ENCODE measurements around the gene HCAR3. TPM values are rescaled to one million over a fixed set of nuclear protein-coding genes. Genes with fewer than 3 reads are reported as not detected.
"Not testable (repeated sequence)": the region's sequence is repeated elsewhere in the genome, so short reads cannot be mapped to it uniquely, and the experiment has no call there.

Gene HCAR3
- not detected for total RNA-seq

DNA sequence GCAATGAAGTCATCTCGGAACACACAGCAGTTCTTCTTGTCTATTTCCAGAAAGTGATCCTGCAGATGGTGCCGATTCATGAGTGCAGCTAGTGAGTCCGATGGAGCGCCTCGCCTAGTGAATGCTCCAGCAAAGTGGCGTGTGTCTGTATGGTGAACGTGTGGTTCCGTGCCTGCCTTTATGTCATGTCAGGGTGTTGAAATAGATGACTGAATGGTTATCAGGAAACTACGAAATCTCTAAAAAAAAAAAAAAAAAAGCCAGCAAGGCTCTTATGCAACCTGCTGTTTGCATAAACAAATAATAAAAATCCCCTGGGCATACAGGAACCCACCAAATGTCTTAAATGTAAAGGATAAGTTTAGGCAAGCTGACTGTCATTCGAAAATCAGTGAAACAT is at the start of gene HCAR3:
Gene HCAR3, minus strand, starts transcription at position 154 of the 400 bp plus-strand sequence. Its CDS starts 74 bp downstream, at position 80.
- POLR2A ChIA-PET, CTCF ChIA-PET: not testable (repeated sequence)

DNA sequence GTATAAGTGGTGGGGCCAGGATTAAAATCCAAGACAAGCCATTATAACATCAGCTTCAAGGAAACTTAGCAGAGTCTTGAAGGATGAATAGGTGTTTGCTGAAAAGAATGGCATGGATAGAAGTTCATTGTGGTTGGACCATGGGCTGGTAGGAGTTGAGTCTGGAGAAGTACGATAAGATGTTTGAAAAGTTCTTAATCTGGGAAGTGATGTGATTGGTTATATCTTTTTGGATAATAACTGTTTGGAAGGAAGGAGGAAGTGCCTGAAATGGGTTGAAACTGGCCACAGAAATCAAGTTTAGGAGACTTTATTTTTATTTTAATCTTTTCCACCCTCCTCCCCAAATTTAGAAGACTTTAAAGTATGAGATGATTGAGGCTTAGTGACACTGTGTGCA is 41.0 kb upstream of the HCAR3 start:
- CTCF ChIA-PET, result interaction anchor here (0.6 kb wide), 1 partner anchor 17 kb away, joined by 4 read pairs; no protein-coding TSS in a partner anchor
- POLR2A ChIA-PET, result interaction anchor here (0.7 kb wide), 1 partner anchor 111 kb away, joined by 3 read pairs; no protein-coding TSS in a partner anchor

DNA sequence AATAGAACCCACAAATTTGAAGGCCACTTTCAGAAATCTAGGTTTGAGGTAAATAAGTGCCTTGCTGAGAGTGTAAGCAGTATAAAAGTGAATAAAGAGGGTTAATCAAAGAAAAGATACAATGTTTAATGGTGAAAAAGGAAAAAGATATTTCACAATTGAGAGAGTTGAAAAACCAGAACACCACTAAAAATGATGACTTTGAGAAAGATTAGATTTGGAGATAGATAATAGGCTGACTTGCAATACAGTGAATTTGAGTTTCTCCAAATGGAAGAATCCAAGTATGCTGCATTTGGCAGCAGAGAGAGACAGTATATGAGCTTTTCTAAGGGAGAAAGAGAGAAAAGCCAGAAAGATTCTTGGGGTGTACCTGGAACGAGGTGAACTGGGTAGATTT is 38.2 kb upstream of the HCAR3 start:
- CTCF ChIA-PET, result no interaction called here
- POLR2A ChIA-PET, result no interaction called here

DNA sequence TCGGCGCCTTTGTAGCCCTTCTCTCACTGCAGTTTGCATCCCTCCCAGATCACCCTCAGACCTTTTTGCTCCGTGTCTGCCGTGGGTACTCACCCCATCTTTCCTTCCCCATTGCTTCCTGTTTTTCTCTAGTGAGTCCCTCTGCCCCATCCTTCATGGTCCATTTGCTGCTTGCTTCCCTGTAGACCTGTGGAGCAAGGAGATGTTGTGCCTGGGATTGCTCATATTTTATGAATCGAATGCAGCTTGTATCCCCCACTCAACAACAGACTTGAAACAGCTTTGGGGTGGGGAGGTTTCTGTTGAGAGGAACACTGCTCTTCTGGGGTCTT is 36.7 kb upstream of the HCAR3 start:
- ChIA-PET POLR2A (interaction anchor here (0.5 to 1.1 kb wide), 2 partner anchors 20 to 85 kb away, joined by 3 to 7 read pairs; no protein-coding TSS in a partner anchor), CTCF (interaction anchor here (1.1 to 1.2 kb wide), 2 partner anchors 18 to 480 kb away, joined by 3 to 6 read pairs; partner anchors contain the start of genes MPHOSPH9 and MTRFR)

DNA sequence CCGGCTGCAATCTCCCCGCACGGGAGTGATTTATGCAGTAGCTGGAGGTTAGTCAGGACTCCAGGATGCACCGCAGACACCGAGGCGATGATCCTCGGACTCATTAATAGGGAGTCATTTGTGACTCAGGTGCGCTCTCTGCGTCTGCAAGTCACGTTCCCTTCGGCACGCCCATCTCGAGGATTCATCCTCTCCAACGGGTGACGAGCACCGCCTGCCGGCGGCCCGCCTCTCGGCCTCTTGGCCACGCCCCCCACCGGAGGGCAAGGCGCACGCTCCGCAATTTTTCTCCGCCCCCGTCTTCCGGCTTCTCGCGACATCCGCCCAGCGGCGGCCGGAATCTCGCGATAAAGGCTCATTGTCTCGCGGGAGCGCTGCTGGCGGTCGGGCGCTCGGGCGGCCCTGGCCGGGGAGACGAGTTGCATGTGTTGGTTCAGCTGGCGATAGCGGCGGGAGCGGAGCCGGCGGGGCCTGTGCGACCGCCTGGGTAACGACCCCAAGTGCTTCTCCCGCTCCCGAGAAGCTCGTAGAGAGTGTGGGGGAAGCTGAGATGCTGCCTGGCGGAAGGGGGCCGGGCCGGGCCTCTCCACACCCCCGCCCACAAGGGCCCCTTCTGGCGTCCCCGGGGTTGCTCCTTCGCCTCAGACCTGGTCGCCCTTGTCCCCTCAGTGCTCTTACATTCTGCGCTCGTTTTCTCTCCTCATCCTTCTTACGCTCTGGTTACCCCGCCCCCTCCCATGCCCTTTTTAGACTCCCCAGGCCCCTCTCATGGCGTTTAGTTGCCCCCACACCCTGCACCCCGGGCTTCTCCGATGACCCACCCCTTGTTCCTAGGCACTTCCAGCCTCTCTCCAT is 36.1 kb upstream of the HCAR3 start, which contains the start of gene DENR:
Gene DENR, plus strand, starts transcription at position 361 of the 855 bp plus-strand sequence. CDS start 878 bp downstream, outside the sequence.
- POLR2A ChIA-PET, result interaction anchor here (0.5 to 1.1 kb wide), 3 partner anchors 19 to 85 kb away, joined by 3 to 7 read pairs (median 4); no protein-coding TSS in a partner anchor
- CTCF ChIA-PET, result interaction anchor here (0.6 to 1.3 kb wide), 4 partner anchors 19 to 481 kb away, joined by 3 to 6 read pairs (median 3); partner anchors contain the start of genes MPHOSPH9 and MTRFR

DNA sequence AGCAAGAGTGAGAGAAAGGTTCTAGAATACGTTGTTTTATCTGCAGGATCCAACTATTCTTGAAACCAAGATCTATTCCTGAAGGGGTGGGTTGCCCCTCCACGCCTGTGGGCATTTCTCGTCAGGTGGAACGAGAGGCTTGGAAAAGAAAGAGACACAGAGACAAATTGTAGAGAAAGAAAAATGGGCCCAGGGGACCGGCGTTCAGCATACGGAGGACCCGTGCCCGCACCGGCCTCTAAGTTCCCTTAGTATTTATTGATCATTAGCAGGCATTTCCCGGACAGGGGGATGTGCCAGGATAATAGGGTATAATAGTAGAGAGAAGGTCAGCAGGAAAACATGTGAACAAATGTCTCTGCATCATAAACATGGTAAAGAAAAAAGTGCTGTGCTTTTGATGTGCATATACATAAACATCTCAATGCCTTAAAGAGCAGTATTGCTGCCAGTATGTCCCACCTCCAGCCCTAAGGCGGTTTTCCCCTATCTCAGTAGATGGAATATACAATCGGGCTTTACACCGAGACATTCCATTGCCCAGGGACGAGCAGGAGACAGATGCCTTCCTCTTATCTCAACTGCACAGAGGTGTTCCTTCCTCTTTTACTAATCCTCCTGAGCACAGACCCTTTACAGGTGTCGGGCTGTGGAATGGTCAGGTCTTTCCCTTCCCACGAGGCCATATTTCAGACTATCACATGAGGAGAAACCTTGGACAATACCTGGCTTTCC is 34.3 kb upstream of the HCAR3 start:
- CTCF ChIA-PET, POLR2A ChIA-PET: not testable (repeated sequence)

GRCh38 chr12:122749569-122750332 is 33.1 kb upstream of the HCAR3 start:
- ChIA-PET POLR2A (no interaction called here), CTCF (no interaction called here)

DNA sequence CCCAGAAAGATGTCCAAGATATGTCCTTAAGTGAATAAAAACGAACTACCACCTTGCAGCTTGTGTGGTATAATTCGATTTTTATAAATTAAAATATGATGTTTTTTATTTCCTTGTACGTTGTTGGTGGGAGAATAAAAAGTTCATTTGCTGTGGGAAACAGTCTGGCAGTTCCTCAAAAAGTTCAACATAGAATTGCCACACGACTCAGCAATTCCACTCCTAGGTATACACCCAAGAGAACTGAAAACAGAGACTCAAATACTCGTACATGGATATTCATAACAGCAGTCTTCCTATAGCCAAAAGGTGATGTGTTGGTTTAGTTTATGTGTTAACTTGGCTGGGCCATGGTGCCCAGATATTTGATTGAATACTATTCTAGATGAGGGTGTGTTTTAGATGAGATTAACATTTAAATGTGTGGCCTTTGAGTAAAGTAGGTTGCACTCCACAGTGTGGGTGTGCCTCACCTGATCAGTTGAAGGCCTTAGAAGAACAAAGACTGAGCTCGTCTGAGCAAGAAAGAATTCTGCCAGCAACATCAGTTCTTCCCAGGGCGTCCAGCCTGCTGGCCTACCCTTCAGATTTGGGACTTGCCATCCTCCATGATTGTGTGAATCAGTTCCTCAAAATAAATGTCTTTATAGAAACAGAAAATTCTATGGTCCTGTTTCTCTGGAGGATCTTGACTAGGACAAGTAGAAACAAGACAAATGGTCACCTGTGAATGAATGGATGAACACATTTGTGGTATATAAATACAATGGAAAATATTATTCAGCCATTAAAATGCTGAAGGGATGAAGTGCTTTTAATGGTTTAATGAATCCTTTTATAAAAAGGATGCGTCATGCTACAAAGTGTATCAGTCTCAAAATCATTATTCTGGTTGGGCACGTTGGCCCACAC is 30.9 kb upstream of the HCAR3 start:
- CTCF ChIA-PET, result no interaction called here
- POLR2A ChIA-PET, result no interaction called here

DNA sequence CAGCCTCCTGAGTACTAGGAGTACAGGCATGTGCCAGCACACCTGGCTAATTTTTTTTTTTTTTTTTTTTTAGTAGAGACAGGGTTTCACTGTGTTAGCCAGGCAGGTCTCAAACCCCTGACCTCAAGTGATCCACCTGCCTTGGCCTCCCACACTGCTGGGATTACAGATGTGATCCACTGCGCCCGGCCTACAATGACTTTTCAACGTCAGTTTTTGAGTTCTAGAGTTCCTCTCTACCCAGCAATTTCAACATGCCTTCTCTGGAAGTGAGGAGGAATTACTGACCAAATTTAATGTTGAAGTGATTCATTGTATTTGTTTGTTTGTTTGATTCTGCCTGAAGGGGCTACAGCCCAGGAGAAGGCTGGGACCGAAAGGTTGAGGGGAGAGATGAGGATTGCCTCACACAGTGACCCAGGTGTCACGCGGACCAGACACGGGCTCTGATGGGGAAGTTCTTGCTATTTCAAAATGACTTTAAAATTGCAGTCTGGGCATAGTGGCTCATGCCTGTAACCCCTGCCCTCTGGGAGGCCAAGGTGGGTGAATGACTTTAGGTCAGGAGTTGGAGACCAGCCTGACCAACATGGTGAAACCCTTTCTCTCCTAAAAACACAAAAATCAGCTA is 27.4 kb upstream of the HCAR3 start:
- ChIA-PET POLR2A (no interaction called here), CTCF (no interaction called here)

GRCh38 chr12:122740351-122740750 is 23.7 kb upstream of the HCAR3 start:
- ChIA-PET CTCF (no interaction called here), POLR2A (no interaction called here)

- ChIA-PET POLR2A (no interaction called here), CTCF (no interaction called here)
Measured at GRCh38 chr12:122738571-122738970, 22.0 kb upstream of the HCAR3 start.

GRCh38 chr12:122732611-122733010 is 16.0 kb upstream of the HCAR3 start:
- POLR2A ChIA-PET, result no interaction called here
- CTCF ChIA-PET, result no interaction called here

DNA sequence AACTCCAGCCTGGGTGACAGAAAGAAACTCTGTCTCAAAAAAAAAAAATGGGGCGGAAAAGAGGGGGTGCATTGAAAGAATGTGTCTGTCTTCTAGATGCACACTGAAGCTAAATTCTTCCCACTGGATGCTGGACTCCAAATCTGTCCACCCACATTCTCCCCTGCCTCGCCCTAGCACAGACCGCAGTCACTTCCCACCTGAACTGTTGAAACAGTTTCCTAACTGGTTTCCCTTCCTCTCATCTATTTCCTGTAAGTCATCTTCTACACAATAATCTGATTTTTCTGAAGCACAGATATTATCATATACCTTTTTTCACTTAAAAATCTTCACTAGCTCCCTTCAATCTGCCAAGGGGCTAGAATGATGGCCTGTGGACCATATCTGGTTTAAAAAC is 15.6 kb upstream of the HCAR3 start:
- ChIA-PET CTCF (no interaction called here), POLR2A (no interaction called here)

GRCh38 chr12:122730215-122731014 is 13.8 kb upstream of the HCAR3 start, which contains the start of gene HCAR1:
TSS of gene HCAR1 (minus strand) at chr12:122730844. CDS start at chr12:122730339, 505 bp downstream.
- CTCF ChIA-PET, result interaction anchor here (1.6 kb wide), 1 partner anchor 141 kb away, joined by 3 read pairs; no protein-coding TSS in a partner anchor
- POLR2A ChIA-PET, result no interaction called here

GRCh38 chr12:122729583-122730214 is 13.1 kb upstream of the HCAR3 start:
- ChIA-PET POLR2A (interaction anchor here (0.6 kb wide), 1 partner anchor 88 kb away, joined by 4 read pairs; no protein-coding TSS in a partner anchor), CTCF (no interaction called here)

DNA sequence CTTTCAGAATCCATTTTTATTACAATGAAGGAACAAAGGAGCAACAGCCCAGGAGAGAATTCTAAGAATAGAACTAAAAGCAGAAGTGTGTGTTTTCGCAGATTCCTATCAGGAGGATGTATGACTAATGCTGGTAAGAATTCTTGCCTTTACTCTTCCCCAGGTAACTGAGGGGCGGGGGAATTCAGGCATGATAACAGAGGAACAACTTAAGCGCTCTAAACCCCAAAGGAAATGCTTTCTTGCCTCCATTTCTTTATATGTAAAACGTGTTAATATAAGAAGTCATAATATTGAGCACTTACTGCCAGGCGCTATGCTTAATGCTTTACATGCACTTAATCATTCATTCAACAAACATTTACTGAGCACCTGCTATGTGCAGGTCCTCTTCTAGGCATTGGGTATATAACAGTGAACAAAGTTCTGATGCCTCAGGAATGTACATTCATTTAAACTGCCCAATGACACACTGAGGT is 9.5 kb upstream of the HCAR3 start:
- CTCF ChIA-PET, result no interaction called here
- POLR2A ChIA-PET, result interaction anchor here (0.6 kb wide), 1 partner anchor 199 kb away, joined by 3 read pairs; no protein-coding TSS in a partner anchor
